ENCODE measurements around the gene CLIC6.

- TF ChIP-seq, protein P1, sequence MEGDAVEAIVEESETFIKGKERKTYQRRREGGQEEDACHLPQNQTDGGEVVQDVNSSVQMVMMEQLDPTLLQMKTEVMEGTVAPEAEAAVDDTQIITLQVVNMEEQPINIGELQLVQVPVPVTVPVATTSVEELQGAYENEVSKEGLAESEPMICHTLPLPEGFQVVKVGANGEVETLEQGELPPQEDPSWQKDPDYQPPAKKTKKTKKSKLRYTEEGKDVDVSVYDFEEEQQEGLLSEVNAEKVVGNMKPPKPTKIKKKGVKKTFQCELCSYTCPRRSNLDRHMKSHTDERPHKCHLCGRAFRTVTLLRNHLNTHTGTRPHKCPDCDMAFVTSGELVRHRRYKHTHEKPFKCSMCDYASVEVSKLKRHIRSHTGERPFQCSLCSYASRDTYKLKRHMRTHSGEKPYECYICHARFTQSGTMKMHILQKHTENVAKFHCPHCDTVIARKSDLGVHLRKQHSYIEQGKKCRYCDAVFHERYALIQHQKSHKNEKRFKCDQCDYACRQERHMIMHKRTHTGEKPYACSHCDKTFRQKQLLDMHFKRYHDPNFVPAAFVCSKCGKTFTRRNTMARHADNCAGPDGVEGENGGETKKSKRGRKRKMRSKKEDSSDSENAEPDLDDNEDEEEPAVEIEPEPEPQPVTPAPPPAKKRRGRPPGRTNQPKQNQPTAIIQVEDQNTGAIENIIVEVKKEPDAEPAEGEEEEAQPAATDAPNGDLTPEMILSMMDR (IDR thresholded peaks at IDR 0.05): no peak
- TF ChIP-seq POLR2A (IDR thresholded peaks at IDR 0.05): no peak
These were observed 36.3 kb upstream of the CLIC6 start for GRCh38 chr21:34632498-34632897.
